ENCODE results near the gene CDKN2B. TPM values are rescaled to one million over a fixed set of nuclear protein-coding genes. Genes with fewer than 3 reads are reported as not detected.
A peak's percentile ranks its signal among the peaks of the same experiment; 100 is the strongest.

The CDKN2B gene
- total RNA-seq, 4 donors from 2014 or later: 37.6 to 83.2 (median 55.0) TPM

GRCh38 chr9:22039258-22039657 lies 30.2 kb upstream of the CDKN2B start:
- no peak overlapping the region for H3K4me3 ChIP-seq (ENCODE audit: low read depth, poor library complexity, severe bottlenecking)
- intact Hi-C loops (cut with DNase I; ENCODE audit: low total_unique reads): no loop called here
- 71 to 82% methylated on average over 3 of the region's 3 CpGs for WGBS, 2 donors
- no peak for TF ChIP-seq POLR2A (IDR thresholded peaks at IDR 0.05)
- TF ChIP-seq CTCF (IDR thresholded peaks at IDR 0.05): no peak
- no peak for DNase-seq (ENCODE audit: low spot score in 2 of 2)

- intact Hi-C loops (cut with DNase I; ENCODE audit: low total_unique reads): no loop called here
- TF ChIP-seq CTCF (IDR thresholded peaks at IDR 0.05) (no peak), POLR2A (IDR thresholded peaks at IDR 0.05) (no peak)
- DNase-seq (ENCODE audit: low spot score in 2 of 2): no peak
- H3K4me3 ChIP-seq (ENCODE audit: low read depth, poor library complexity, severe bottlenecking): no peak overlapping the region
- 18 to 19% methylated on average over 2 of the region's 2 CpGs for WGBS, 2 donors
Measured at GRCh38 chr9:22037954-22038690, 29.0 kb upstream of the CDKN2B start.

GRCh38 chr9:22036866-22037626 lies 27.9 kb upstream of the CDKN2B start:
- TF ChIP-seq POLR2A (IDR thresholded peaks at IDR 0.05): no peak
- no peak for TF ChIP-seq CTCF (IDR thresholded peaks at IDR 0.05)
- intact Hi-C loops (cut with DNase I; ENCODE audit: low total_unique reads): no loop called here
- no peak overlapping the region for H3K4me3 ChIP-seq (ENCODE audit: low read depth, poor library complexity, severe bottlenecking)
- peak in 1 of 2 donors; percentile 39 for DNase-seq (ENCODE audit: low spot score in 2 of 2)
- 56 to 63% methylated on average over 4 of the region's 4 CpGs for WGBS, 2 donors

- DNase-seq (ENCODE audit: low spot score in 2 of 2): no peak
- TF ChIP-seq CTCF (IDR thresholded peaks at IDR 0.05) (no peak), POLR2A (IDR thresholded peaks at IDR 0.05) (no peak)
- intact Hi-C loops (cut with DNase I; ENCODE audit: low total_unique reads): no loop called here
- no peak overlapping the region for H3K4me3 ChIP-seq (ENCODE audit: low read depth, poor library complexity, severe bottlenecking)
- 60 to 75% methylated on average over 2 of the region's 2 CpGs for WGBS, 2 donors
Measured at GRCh38 chr9:22035591-22036011, 26.5 kb upstream of the CDKN2B start.

GRCh38 chr9:22033012-22033630 lies 24.0 kb upstream of the CDKN2B start:
- intact Hi-C loops (cut with DNase I; ENCODE audit: low total_unique reads): no loop called here
- no peak overlapping the region for H3K4me3 ChIP-seq (ENCODE audit: low read depth, poor library complexity, severe bottlenecking)
- TF ChIP-seq POLR2A (IDR thresholded peaks at IDR 0.05) (no peak), CTCF (IDR thresholded peaks at IDR 0.05) (no peak)
- DNase-seq (ENCODE audit: low spot score in 2 of 2): no peak
- WGBS, 2 donors: 58 to 68% methylated on average over 8 of the region's 8 CpGs
